WTC11 (cell line): ENCODE measurements around the gene MAPKAPK3. TPM values are rescaled to one million over a fixed set of nuclear protein-coding genes. Genes with fewer than 3 reads are reported as not detected.

Source experiments
- ATAC-seq: fragments of 200-7000 bp; cut with Tn5 transposase; 2 replicates; pipeline ENCODE4 v1.10.0; 2021; ENCODE audit warnings: mild to moderate bottlenecking, moderate library complexity
- CTCF ChIA-PET: fragments of 300-600 bp; sonication (Branson Sonifier 250); formaldehyde crosslinking; loops from one replicate; lab custom pipeline; 2021; ENCODE audit warnings: antibody characterized with exemption; lab: Charles Lee
- POLR2A ChIA-PET: fragments of 350-600 bp; sonication (Branson Sonifier 250); formaldehyde crosslinking; loops from one replicate; lab custom pipeline; 2021; ENCODE audit warnings: antibody characterized with exemption; lab: Charles Lee
- DNase-seq: peaks from one replicate; pipeline ENCODE4 v3.0.0; 2021; ENCODE audit warnings: low spot score
- H3K27ac Mint-ChIP-seq: 2 replicates; pipeline ENCODE4 v1.8.0; 2021; ENCODE audit warnings: mixed read lengths
- H3K27me3 Mint-ChIP-seq: 2 replicates; pipeline ENCODE4 v1.8.0; 2021; ENCODE audit warnings: low read depth, mild to moderate bottlenecking, moderate library complexity, mixed read lengths
- H3K36me3 Mint-ChIP-seq: 2 replicates; pipeline ENCODE4 v1.8.0; 2021; ENCODE audit warnings: mixed read lengths
- H3K4me1 Mint-ChIP-seq: 2 replicates; pipeline ENCODE4 v1.8.0; 2022; ENCODE audit warnings: mixed read lengths
- H3K4me3 Mint-ChIP-seq: 2 replicates; pipeline ENCODE4 v1.8.0; 2021; ENCODE audit warnings: mild to moderate bottlenecking, moderate library complexity, mixed read lengths
- H3K9me3 Mint-ChIP-seq: 2 replicates; pipeline ENCODE4 v1.8.0; 2021; ENCODE audit warnings: mixed read lengths
- ATF2 ChIP-seq: sonication (generic); formaldehyde crosslinking; IDR thresholded peaks from 2 replicates; pipeline ENCODE4 v1.8.1; 2022; ENCODE audit warnings: low read depth, missing genetic modification reagents, borderline replicate concordance
- CREB1 ChIP-seq: sonication (generic); formaldehyde crosslinking; IDR thresholded peaks from 2 replicates; pipeline ENCODE4 v1.8.0; 2023; ENCODE audit warnings: mild to moderate bottlenecking, missing genetic modification reagents
- E2F5 ChIP-seq: sonication (generic); formaldehyde crosslinking; IDR thresholded peaks from 2 replicates; pipeline ENCODE4 v1.8.1; 2022; ENCODE audit warnings: mild to moderate bottlenecking, moderate library complexity, missing genetic modification reagents
- ETV6 ChIP-seq: sonication (generic); formaldehyde crosslinking; IDR thresholded peaks from 2 replicates; pipeline ENCODE4 v1.8.1; 2022; ENCODE audit warnings: mild to moderate bottlenecking, missing genetic modification reagents
- FOXJ3 ChIP-seq: sonication (generic); formaldehyde crosslinking; IDR thresholded peaks from 2 replicates; pipeline ENCODE4 v1.9.0; 2021; ENCODE audit warnings: missing genetic modification reagents, mild to moderate bottlenecking, borderline replicate concordance
- FOXK1 ChIP-seq: sonication (generic); formaldehyde crosslinking; IDR thresholded peaks from 2 replicates; pipeline ENCODE4 v1.8.0; 2022; ENCODE audit warnings: mild to moderate bottlenecking, moderate library complexity, missing genetic modification reagents
- FOXP1 ChIP-seq: sonication (generic); formaldehyde crosslinking; IDR thresholded peaks from 2 replicates; pipeline ENCODE4 v1.8.0; 2022; ENCODE audit warnings: missing genetic modification reagents, mild to moderate bottlenecking, moderate library complexity, borderline replicate concordance
- GABPB1 ChIP-seq: sonication (generic); formaldehyde crosslinking; IDR thresholded peaks from 2 replicates; pipeline ENCODE4 v1.8.1; 2023; ENCODE audit warnings: mild to moderate bottlenecking, missing genetic modification reagents
- GRHL2 ChIP-seq: fragments of 250-450 bp; sonication (Bioruptor Pico); IDR thresholded peaks from 2 replicates; pipeline ENCODE4 v1.8.0; 2022; ENCODE audit warnings: mild to moderate bottlenecking, moderate library complexity; ENCODE audit not compliant: insufficient replicate concordance, severe bottlenecking
- IRF2 ChIP-seq: sonication (generic); formaldehyde crosslinking; IDR thresholded peaks from 2 replicates; pipeline ENCODE4 v1.8.0; 2022; ENCODE audit warnings: low read depth, missing genetic modification reagents, borderline replicate concordance
- JUN ChIP-seq: sonication (generic); formaldehyde crosslinking; IDR thresholded peaks from 2 replicates; pipeline ENCODE4 v1.8.0; 2023; ENCODE audit warnings: mild to moderate bottlenecking, missing genetic modification reagents
- MAX ChIP-seq: sonication (generic); formaldehyde crosslinking; IDR thresholded peaks from 2 replicates; pipeline ENCODE4 v1.8.0; 2022; ENCODE audit warnings: mild to moderate bottlenecking, missing genetic modification reagents
- NR1H2 ChIP-seq: sonication (generic); formaldehyde crosslinking; IDR thresholded peaks from 2 replicates; pipeline ENCODE4 v1.9.0; 2021; ENCODE audit warnings: mild to moderate bottlenecking, moderate library complexity, missing genetic modification reagents
- RELA ChIP-seq: sonication (generic); formaldehyde crosslinking; IDR thresholded peaks from 2 replicates; pipeline ENCODE4 v1.8.1; 2022; ENCODE audit warnings: missing genetic modification reagents, mild to moderate bottlenecking, borderline replicate concordance
- ZMAT4 ChIP-seq: fragments of 250-450 bp; sonication (Bioruptor Pico); IDR thresholded peaks from 2 replicates; pipeline ENCODE4 v1.9.0; 2021; ENCODE audit warnings: mild to moderate bottlenecking
- ZNF138 ChIP-seq: sonication (generic); formaldehyde crosslinking; conservative IDR thresholded peaks from 2 replicates; pipeline ENCODE4 v1.8.1; 2022; ENCODE audit warnings: mild to moderate bottlenecking, moderate library complexity, missing genetic modification reagents
- ZNF263 ChIP-seq: sonication (generic); formaldehyde crosslinking; IDR thresholded peaks from 2 replicates; pipeline ENCODE4 v1.8.1; 2022; ENCODE audit warnings: low read depth, mild to moderate bottlenecking, moderate library complexity, missing genetic modification reagents
- ZNF396 ChIP-seq: fragments of 250-450 bp; sonication (Bioruptor Pico); IDR thresholded peaks from 2 replicates; pipeline ENCODE4 v1.8.0; 2021; ENCODE audit warnings: mild to moderate bottlenecking, moderate library complexity, borderline replicate concordance
- ZNF423 ChIP-seq: fragments of 250-450 bp; sonication (Bioruptor Pico); IDR thresholded peaks from 2 replicates; pipeline ENCODE4 v2.1.2; 2022; ENCODE audit warnings: mild to moderate bottlenecking, moderate library complexity
- ZNF671 ChIP-seq: fragments of 250-450 bp; sonication (Bioruptor Pico); IDR thresholded peaks from 2 replicates; pipeline ENCODE4 v1.8.0; 2021; ENCODE audit warnings: mild to moderate bottlenecking
- total RNA-seq: library from RNA; stranded (reverse); gene quantifications from 3 replicates; pipeline ENCODE4 v1.2.3, GENCODE V29; 2021
- TF ChIP-seq, protein P1 (sequence below): sonication (generic); formaldehyde crosslinking; IDR thresholded peaks from 2 replicates; pipeline ENCODE4 v1.8.1; 2023; ENCODE audit warnings: mild to moderate bottlenecking, missing genetic modification reagents, moderate library complexity
- TF ChIP-seq, protein P2 (sequence below): sonication (generic); formaldehyde crosslinking; IDR thresholded peaks from 2 replicates; pipeline ENCODE4 v1.8.1; 2023; ENCODE audit warnings: mild to moderate bottlenecking, missing genetic modification reagents, moderate library complexity
- TF ChIP-seq, protein P3 (sequence below): sonication (generic); formaldehyde crosslinking; IDR thresholded peaks from 2 replicates; pipeline ENCODE4 v1.8.1; 2022; ENCODE audit warnings: low read depth, mild to moderate bottlenecking, moderate library complexity, missing genetic modification reagents, borderline replicate concordance
- TF ChIP-seq, protein P4 (sequence below): sonication (generic); formaldehyde crosslinking; IDR thresholded peaks from 2 replicates; pipeline ENCODE4 v1.8.1; 2023; ENCODE audit warnings: mild to moderate bottlenecking, moderate library complexity, missing genetic modification reagents

MAPKAPK3 gene
- total RNA-seq, 1 experiment from 2014 or later: 60.2 TPM

DNA sequence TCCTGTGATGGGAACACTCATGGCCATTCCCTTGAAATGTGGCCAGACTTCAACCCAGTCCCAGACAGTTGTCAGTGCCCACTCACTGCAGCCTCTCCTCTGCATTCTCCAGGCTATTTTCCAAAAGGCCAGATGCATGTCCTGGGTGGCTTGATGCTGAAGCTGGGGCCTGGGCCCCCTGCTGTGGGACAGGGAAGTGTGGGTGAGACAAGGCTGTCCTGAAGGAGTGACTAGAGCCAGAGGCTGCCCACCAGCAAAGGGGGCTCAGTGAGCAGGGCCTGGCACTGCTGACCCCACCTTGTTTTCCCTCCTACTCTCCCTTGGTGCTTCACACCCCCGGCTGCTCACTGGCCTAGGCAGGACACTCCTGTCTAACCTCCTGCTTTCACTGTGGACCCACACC, 17.2 kb upstream of the MAPKAPK3 start:
- DNase-seq (no peak), ATAC-seq (no peak)
- no peaks in the 10 kb centered on the region for H3K9me3 Mint-ChIP-seq
- no peak overlapping the region for H3K27ac Mint-ChIP-seq
- no peak overlapping the region for H3K4me3 Mint-ChIP-seq
- H3K36me3 Mint-ChIP-seq: no peaks in the 10 kb centered on the region
- POLR2A ChIA-PET: no interaction called here
- TF ChIP-seq MAX (CRISPR knock-in tag): no peak
- TF ChIP-seq FOXJ3 (CRISPR knock-in tag): no peak
- no peak for TF ChIP-seq ZMAT4 (CRISPR knock-in tag)
- no peak for TF ChIP-seq FOXP1 (CRISPR knock-in tag)
- no peak for TF ChIP-seq GRHL2 (CRISPR knock-in tag)
- no peak for TF ChIP-seq ZNF138 (CRISPR knock-in tag)
- TF ChIP-seq, protein P1, sequence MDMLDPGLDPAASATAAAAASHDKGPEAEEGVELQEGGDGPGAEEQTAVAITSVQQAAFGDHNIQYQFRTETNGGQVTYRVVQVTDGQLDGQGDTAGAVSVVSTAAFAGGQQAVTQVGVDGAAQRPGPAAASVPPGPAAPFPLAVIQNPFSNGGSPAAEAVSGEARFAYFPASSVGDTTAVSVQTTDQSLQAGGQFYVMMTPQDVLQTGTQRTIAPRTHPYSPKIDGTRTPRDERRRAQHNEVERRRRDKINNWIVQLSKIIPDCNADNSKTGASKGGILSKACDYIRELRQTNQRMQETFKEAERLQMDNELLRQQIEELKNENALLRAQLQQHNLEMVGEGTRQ: no peak
- no peak for TF ChIP-seq NR1H2
- TF ChIP-seq, protein P2, sequence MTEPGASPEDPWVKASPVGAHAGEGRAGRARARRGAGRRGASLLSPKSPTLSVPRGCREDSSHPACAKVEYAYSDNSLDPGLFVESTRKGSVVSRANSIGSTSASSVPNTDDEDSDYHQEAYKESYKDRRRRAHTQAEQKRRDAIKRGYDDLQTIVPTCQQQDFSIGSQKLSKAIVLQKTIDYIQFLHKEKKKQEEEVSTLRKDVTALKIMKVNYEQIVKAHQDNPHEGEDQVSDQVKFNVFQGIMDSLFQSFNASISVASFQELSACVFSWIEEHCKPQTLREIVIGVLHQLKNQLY (CRISPR knock-in tag): no peak
- no peak for TF ChIP-seq E2F5 (CRISPR knock-in tag)
- no peak for TF ChIP-seq ETV6 (CRISPR knock-in tag)
- TF ChIP-seq RELA (CRISPR knock-in tag): no peak
- TF ChIP-seq FOXK1 (CRISPR knock-in tag): no peak
- TF ChIP-seq GABPB1 (CRISPR knock-in tag): no peak
- TF ChIP-seq, protein P3, sequence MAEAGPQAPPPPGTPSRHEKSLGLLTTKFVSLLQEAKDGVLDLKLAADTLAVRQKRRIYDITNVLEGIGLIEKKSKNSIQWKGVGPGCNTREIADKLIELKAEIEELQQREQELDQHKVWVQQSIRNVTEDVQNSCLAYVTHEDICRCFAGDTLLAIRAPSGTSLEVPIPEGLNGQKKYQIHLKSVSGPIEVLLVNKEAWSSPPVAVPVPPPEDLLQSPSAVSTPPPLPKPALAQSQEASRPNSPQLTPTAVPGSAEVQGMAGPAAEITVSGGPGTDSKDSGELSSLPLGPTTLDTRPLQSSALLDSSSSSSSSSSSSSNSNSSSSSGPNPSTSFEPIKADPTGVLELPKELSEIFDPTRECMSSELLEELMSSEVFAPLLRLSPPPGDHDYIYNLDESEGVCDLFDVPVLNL (CRISPR knock-in tag): no peak
- no peak for TF ChIP-seq IRF2 (CRISPR knock-in tag)
- no peak for TF ChIP-seq CREB1 (CRISPR knock-in tag)
- TF ChIP-seq ZNF671 (CRISPR knock-in tag): no peak
- TF ChIP-seq ZNF396 (CRISPR knock-in tag): no peak
- no peaks in the 10 kb centered on the region for H3K4me1 Mint-ChIP-seq
- CTCF ChIA-PET: no interaction called here
- H3K27me3 Mint-ChIP-seq: peaks cover 3% of the 10 kb centered on the region

- no peak overlapping the region for H3K27ac Mint-ChIP-seq
- no peaks in the 10 kb centered on the region for H3K4me1 Mint-ChIP-seq
- H3K36me3 Mint-ChIP-seq: no peaks in the 10 kb centered on the region
- H3K4me3 Mint-ChIP-seq: no peak overlapping the region
- ATAC-seq (no peak), DNase-seq (no peak)
- H3K27me3 Mint-ChIP-seq: peaks cover 3% of the 10 kb centered on the region
- CTCF ChIA-PET: interaction anchor here (2.4 to 3.2 kb wide), 2 partner anchors 11 to 31 kb away, joined by 5 to 24 read pairs; partner anchors contain the start of genes CISH and HEMK1
- POLR2A ChIA-PET: no interaction called here
- H3K9me3 Mint-ChIP-seq: no peaks in the 10 kb centered on the region
- TF ChIP-seq, protein P4, sequence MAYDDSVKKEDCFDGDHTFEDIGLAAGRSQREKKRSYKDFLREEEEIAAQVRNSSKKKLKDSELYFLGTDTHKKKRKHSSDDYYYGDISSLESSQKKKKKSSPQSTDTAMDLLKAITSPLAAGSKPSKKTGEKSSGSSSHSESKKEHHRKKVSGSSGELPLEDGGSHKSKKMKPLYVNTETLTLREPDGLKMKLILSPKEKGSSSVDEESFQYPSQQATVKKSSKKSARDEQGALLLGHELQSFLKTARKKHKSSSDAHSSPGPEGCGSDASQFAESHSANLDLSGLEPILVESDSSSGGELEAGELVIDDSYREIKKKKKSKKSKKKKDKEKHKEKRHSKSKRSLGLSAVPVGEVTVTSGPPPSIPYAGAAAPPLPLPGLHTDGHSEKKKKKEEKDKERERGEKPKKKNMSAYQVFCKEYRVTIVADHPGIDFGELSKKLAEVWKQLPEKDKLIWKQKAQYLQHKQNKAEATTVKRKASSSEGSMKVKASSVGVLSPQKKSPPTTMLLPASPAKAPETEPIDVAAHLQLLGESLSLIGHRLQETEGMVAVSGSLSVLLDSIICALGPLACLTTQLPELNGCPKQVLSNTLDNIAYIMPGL: no peak
- no peak for TF ChIP-seq ZNF263 (CRISPR knock-in tag)
- no peak for TF ChIP-seq JUN (CRISPR knock-in tag)
- no peak for TF ChIP-seq ZNF423 (CRISPR knock-in tag)
- no peak for TF ChIP-seq GABPB1 (CRISPR knock-in tag)
- no peak for TF ChIP-seq ATF2 (CRISPR knock-in tag)
- TF ChIP-seq, protein P2 (CRISPR knock-in tag): no peak
Observed at GRCh38 chr3:50600141-50600753, 16.7 kb upstream of the MAPKAPK3 start.
